ENCODE results near the gene CCDC32. TPM values are rescaled to one million over a fixed set of nuclear protein-coding genes. Genes with fewer than 3 reads are reported as not detected.

CCDC32 gene
- total and polyA plus RNA-seq, 2 of the 13 experiments (the other 11 are each of a cell fraction or from before 2014, with no cell fraction given) = 10.8 to 23.2 TPM

DNA sequence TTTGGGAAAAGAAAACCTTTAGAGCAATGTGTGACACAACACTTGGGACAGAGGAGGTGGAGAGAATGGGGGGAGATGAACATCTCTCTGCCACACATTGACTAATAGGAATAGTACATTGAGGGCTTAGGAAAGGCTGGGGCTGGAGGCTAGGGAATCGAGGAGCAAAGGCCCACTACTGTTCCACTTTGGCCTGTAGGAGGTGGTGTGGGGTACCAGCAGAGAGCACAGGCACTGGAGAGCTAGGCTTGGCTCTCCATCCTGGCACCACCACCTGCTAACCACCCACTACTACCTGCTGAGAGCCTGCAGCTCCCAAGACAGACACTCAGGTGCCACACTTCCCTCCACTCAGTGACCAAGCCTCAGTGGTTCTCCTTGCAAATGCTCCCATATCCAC is 19.4 kb downstream of the CCDC32 start:
- no peaks in the 10 kb centered on the region for H3K9me3 ChIP-seq (ENCODE audit: low read length)
- DNase-seq (ENCODE audit: low spot score) (no peak), ATAC-seq (no peak), FAIRE-seq (no peak)
- H3K4me2 ChIP-seq (ENCODE audit: low read depth, low read length) = no peak overlapping the region
- no peak overlapping the region for H3K9ac ChIP-seq (ENCODE audit: insufficient read depth, low read depth, low read length)
- no peaks in the 10 kb centered on the region for H3K79me2 ChIP-seq (ENCODE audit: insufficient read depth, low read length)
- in situ Hi-C loops (cut with HindIII; ENCODE audit: extremely low pct_ligation_motif_present, low pct_unique_long_range_greater_than_20kb) (no loop called here), intact Hi-C loops (cut with micrococcal nuclease; ENCODE audit: unreplicated experiment) (no loop called here)
- H4K20me1 ChIP-seq (ENCODE audit: insufficient read depth, low read length) = no peaks in the 10 kb centered on the region
- no peaks in the 10 kb centered on the region for H3K27me3 ChIP-seq (ENCODE audit: control insufficient read depth in 1 of 2, insufficient read depth in 2 of 2, low read length in 2 of 2)
- TF ChIP-seq ZNF672 (CRISPR knock-in tag; IDR thresholded peaks at IDR 0.05) = no peak
- no peak for TF ChIP-seq ZNF629 (CRISPR knock-in tag; conservative IDR thresholded peaks at IDR 0.05)
- no peak for TF ChIP-seq ZNF775 (CRISPR knock-in tag; IDR thresholded peaks at IDR 0.05; ENCODE audit: borderline replicate concordance)
- TF ChIP-seq ZBTB4 (CRISPR knock-in tag; IDR thresholded peaks at IDR 0.05; ENCODE audit: borderline replicate concordance) = no peak
- TF ChIP-seq CHCHD3 (CRISPR knock-in tag; IDR thresholded peaks at IDR 0.05) = no peak
- no peaks in the 10 kb centered on the region for H3K4me1 ChIP-seq (ENCODE audit: insufficient read depth, low read length)
- H2AFZ ChIP-seq (ENCODE audit: low read length) = no peak overlapping the region
- H3K4me3 ChIP-seq (replicated peaks in 1 of 3; ENCODE audit: insufficient read depth in 1 of 3, low read depth in 2 of 3, low read length in 3 of 3) = no peak overlapping the region
- H3K36me3 ChIP-seq (replicated peaks in 1 of 2; ENCODE audit: control insufficient read depth in 1 of 2, insufficient read depth in 2 of 2, low read length in 2 of 2) = peaks cover 2 to 5% of the 10 kb centered on the region in 2 experiments; a peak in 2 of 5 replicates
- ChIA-PET POLR2A (no interaction called here), CTCF (ENCODE audit: low intra/inter-chr PET ratio, low total read pairs) (no interaction called here)
- WGBS (ENCODE audit: low lambda C conversion rate) = 56% methylated on average over 1 of the region's 1 CpG
- no peak overlapping the region for H3K27ac ChIP-seq (ENCODE audit: extremely low read length, insufficient read depth, low read length)
- BruUV-seq (replicated peaks) = no TSS peak
